LoVo (cell line): Measurements from ENCODE around the gene MEPE.
A peak's percentile ranks its signal among the peaks of the same experiment; 100 is the strongest.
"Not testable (repeated sequence)": the region's sequence is repeated elsewhere in the genome, so short reads cannot be mapped to it uniquely, and the experiment has no call there.

ENCODE experiments used
- DNase-seq: peaks from one replicate; pipeline ENCODE4 v3.0.0-alpha.2; 2016; ENCODE audit warnings: low spot score

MEPE gene

GRCh38 chr4:87882861-87883260, 50.1 kb downstream of the MEPE start:
- no peak for DNase-seq

- peak; percentile 14 for DNase-seq
Measured at GRCh38 chr4:87884976-87885549, 52.3 kb downstream of the MEPE start.

- no peak for DNase-seq
Measured at GRCh38 chr4:87886083-87886482, 53.3 kb downstream of the MEPE start.

- DNase-seq = not testable (repeated sequence)
Measured at GRCh38 chr4:87890753-87891152, 58.0 kb downstream of the MEPE start.

- peak; percentile 42 for DNase-seq
Measured at GRCh38 chr4:87895964-87896621, 63.3 kb downstream of the MEPE start.
